ENCODE measurements around the gene AUH. TPM values are rescaled to one million over a fixed set of nuclear protein-coding genes. Genes with fewer than 3 reads are reported as not detected.

The AUH gene
- total and polyA plus RNA-seq, 10 of the 15 experiments (the other 5 are each of a cell fraction or from before 2014, with no cell fraction given) = 1.7 to 7.3 (median 4.6) TPM

- POLR2A ChIA-PET = interaction anchor here (0.6 kb wide), 1 partner anchor 92 kb away, joined by 3 read pairs; no protein-coding TSS in a partner anchor
- DNase-seq (ENCODE audit: low read depth, low spot score) (no peak), FAIRE-seq (peak; percentile 18), ATAC-seq (no peak)
- no peaks in the 10 kb centered on the region for H3K9me3 ChIP-seq (replicated peaks; ENCODE audit: control insufficient read depth, insufficient read depth, low read length)
- BruUV-seq (replicated peaks) = no TSS peak
- in situ Hi-C loops (cut with MboI) (no loop called here), intact Hi-C loops (cut with micrococcal nuclease; ENCODE audit: unreplicated experiment) (no loop called here)
- H3K4me3 ChIP-seq = no peak overlapping the region
- H2AFZ ChIP-seq (ENCODE audit: control insufficient read depth, low read depth, low read length) = no peak overlapping the region
- no peak overlapping the region for H3K9ac ChIP-seq (ENCODE audit: control insufficient read depth, insufficient read depth, low read length)
- H3K27me3 ChIP-seq (replicated peaks in 1 of 2; ENCODE audit: control insufficient read depth in 2 of 2, insufficient read depth in 2 of 2, low read length in 1 of 2) = no peaks in the 10 kb centered on the region
- CTCF ChIA-PET = interaction anchor here (1.4 kb wide), 1 partner anchor 15 kb away, joined by 3 read pairs; no protein-coding TSS in a partner anchor
- RAD21 ChIA-PET (ENCODE audit: unreplicated experiment) = no interaction called here
- H3K79me2 ChIP-seq (ENCODE audit: control insufficient read depth, insufficient read depth, low read length) = no peaks in the 10 kb centered on the region
- no peaks in the 10 kb centered on the region; a peak in 1 of 4 replicates for H3K36me3 ChIP-seq (ENCODE audit: control insufficient read depth in 2 of 2, insufficient read depth in 2 of 2, low read length in 1 of 2)
- 29% methylated on average over 5 of the region's 5 CpGs for WGBS (ENCODE audit: insufficient coverage, insufficient replicate concordance, low lambda C conversion rate, missing lambda C conversion rate)
- H4K20me1 ChIP-seq (ENCODE audit: control insufficient read depth, insufficient read depth) = no peaks in the 10 kb centered on the region
- SMC1A ChIA-PET (ENCODE audit: uncharacterized antibody, unreplicated experiment) = interaction anchor here (0.7 to 2.4 kb wide), 3 partner anchors 14 to 314 kb away, joined by 3 to 7 read pairs (median 4); no protein-coding TSS in a partner anchor
- H3K4me2 ChIP-seq (ENCODE audit: control insufficient read depth, insufficient read depth) = no peak overlapping the region
- H3K4me1 ChIP-seq (ENCODE audit: control insufficient read depth, insufficient read depth, low read length) = no peaks in the 10 kb centered on the region
- H3K27ac ChIP-seq (ENCODE audit: control insufficient read depth, insufficient read depth) = no peak overlapping the region
- no peak for TF ChIP-seq ASH2L (IDR thresholded peaks at IDR 0.05; ENCODE audit: borderline replicate concordance, low read depth)
- no peak for TF ChIP-seq ZBTB4 (CRISPR knock-in tag; IDR thresholded peaks at IDR 0.05)
- no peak for TF ChIP-seq JUNB (IDR thresholded peaks at IDR 0.05)
- no peak for TF ChIP-seq CREM (IDR thresholded peaks at IDR 0.05; ENCODE audit: low read depth)
- no peak for TF ChIP-seq ZNF687 (IDR thresholded peaks at IDR 0.05)
- no peak for TF ChIP-seq HDAC2 (IDR thresholded peaks at IDR 0.05)
- no peak for TF ChIP-seq BHLHE40 (IDR thresholded peaks at IDR 0.05; ENCODE audit: borderline replicate concordance in 1 of 2, low read depth in 2 of 2, low read length in 1 of 2)
- no peak for TF ChIP-seq NRF1 (conservative IDR thresholded peaks at IDR 0.05; ENCODE audit: low read depth, low read length)
Observed at GRCh38 chr9:91411096-91411771, 49.5 kb upstream of the AUH start.
